Activated CD4-positive, alpha-beta T cell treated with anti-CD3 and anti-CD28 coated beads, Interleukin-2, Interleukin-4, amounts not matched to agents 100 ng/mL and 50 ng/mL, durations not matched to agents 16 hours and 8 hours (primary cell): Measurements from ENCODE around the gene COPRS.

Experiments
- DNase-seq: peaks from one replicate; pipeline ENCODE4 v3.0.0-alpha.2; 2020; ENCODE audit warnings: low spot score

Gene COPRS

GRCh38 chr17:31807846-31808245, 51.2 kb downstream of the COPRS start:
- no peak for DNase-seq

GRCh38 chr17:31806921-31807320, 52.1 kb downstream of the COPRS start:
- no peak for DNase-seq

DNA sequence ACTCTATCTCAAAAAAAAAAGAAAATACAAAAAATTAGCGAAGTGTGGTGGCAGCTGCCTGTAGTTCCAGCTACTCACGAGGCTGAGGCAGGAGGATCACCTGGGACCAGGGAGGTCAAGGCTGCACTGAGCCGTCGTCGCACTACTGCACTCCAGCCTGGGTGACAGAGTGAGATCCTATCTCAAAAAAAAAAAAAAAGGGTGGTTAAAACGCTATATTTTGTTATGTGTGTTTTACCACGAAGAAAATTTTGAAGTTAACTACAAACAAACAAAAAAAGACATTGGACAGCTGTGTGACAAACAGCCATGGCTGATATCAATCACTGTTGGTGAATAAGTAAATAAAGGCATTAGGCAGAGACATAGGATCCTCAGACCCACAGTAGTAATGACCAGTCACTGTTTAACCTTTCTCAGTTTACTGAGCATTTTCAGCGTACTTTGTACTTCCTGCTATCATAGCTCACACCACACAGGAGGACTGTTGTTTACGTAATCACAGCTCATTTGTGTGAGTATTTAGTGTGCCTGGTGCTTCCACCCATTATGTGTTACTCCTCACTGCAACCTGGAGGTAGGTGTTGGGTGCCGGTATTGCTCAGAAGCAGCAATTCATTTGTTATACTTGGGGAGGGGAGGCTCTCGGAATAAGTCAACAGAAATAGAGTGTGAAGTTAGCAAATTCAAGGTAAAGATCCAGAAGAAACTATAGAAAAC, 55.4 kb downstream of the COPRS start:
- DNase-seq = no peak

- DNase-seq = no peak
These were observed 56.5 kb downstream of the COPRS start for GRCh38 chr17:31802502-31802901.
